HepG2 (cell line): ENCODE results near the gene MARF1. TPM values are rescaled to one million over a fixed set of nuclear protein-coding genes. Genes with fewer than 3 reads are reported as not detected.

Experiments
- CENPBD1 ChIP-seq: sonication (generic); formaldehyde crosslinking; IDR thresholded peaks from 2 replicates; pipeline ENCODE4 v1.8.0; 2022; ENCODE audit warnings: missing genetic modification reagents, low read depth, mild to moderate bottlenecking, borderline replicate concordance
- FOXP4 ChIP-seq: sonication (generic); formaldehyde crosslinking; IDR thresholded peaks from 2 replicates; pipeline ENCODE4 v1.4.0; 2020; ENCODE audit warnings: missing genetic modification reagents
- GLMP ChIP-seq: sonication (generic); formaldehyde crosslinking; IDR thresholded peaks from 2 replicates; pipeline ENCODE4 v1.9.0; 2021; ENCODE audit warnings: missing genetic modification reagents, mild to moderate bottlenecking, borderline replicate concordance
- HNRNPK ChIP-seq: fragments of 200-400 bp; formaldehyde crosslinking; IDR thresholded peaks from 2 replicates; pipeline ENCODE4 v1.6.1; 2018; ENCODE audit warnings: low read length, low read depth, moderate library complexity, mild to moderate bottlenecking; ENCODE audit not compliant: poor library complexity, severe bottlenecking
- NCOA1 ChIP-seq: sonication (generic); formaldehyde crosslinking; IDR thresholded peaks from 2 replicates; pipeline ENCODE4 v1.9.0; 2021; ENCODE audit warnings: missing genetic modification reagents
- SNAPC5 ChIP-seq: sonication (generic); formaldehyde crosslinking; IDR thresholded peaks from 2 replicates; pipeline ENCODE4 v1.8.1; 2023; ENCODE audit warnings: mild to moderate bottlenecking, missing genetic modification reagents, borderline replicate concordance
- SNRNP70 ChIP-seq: fragments of 200-400 bp; formaldehyde crosslinking; IDR thresholded peaks from 2 replicates; pipeline ENCODE4 v1.6.1; 2017; ENCODE audit warnings: mild to moderate bottlenecking, low read depth, low read length, moderate library complexity
- SYNCRIP ChIP-seq: fragments of 200-400 bp; formaldehyde crosslinking; IDR thresholded peaks from 2 replicates; pipeline ENCODE4 v1.6.1; 2018; ENCODE audit warnings: mild to moderate bottlenecking, low read depth, low read length; ENCODE audit not compliant: insufficient read depth
- ZBTB33 ChIP-seq: sonication (generic); formaldehyde crosslinking; IDR thresholded peaks from 2 replicates; pipeline ENCODE4 v1.4.0; 2020; ENCODE audit warnings: missing genetic modification reagents
- ZMYM4 ChIP-seq: sonication (generic); formaldehyde crosslinking; IDR thresholded peaks from 2 replicates; pipeline ENCODE4 v1.8.1; 2023; ENCODE audit warnings: mild to moderate bottlenecking, missing genetic modification reagents
- ZNF142 ChIP-seq: sonication (generic); formaldehyde crosslinking; IDR thresholded peaks from 2 replicates; pipeline ENCODE4 v1.4.0; 2020; ENCODE audit warnings: missing genetic modification reagents
- ZNF205 ChIP-seq: IDR thresholded peaks from 2 replicates; pipeline ENCODE4 v1.6.1; 2018; ENCODE audit warnings: missing biosample characterization, missing genetic modification reagents
- ZNF547 ChIP-seq: sonication (generic); formaldehyde crosslinking; IDR thresholded peaks from 2 replicates; pipeline ENCODE4 v1.5.1; 2020; ENCODE audit warnings: mild to moderate bottlenecking, missing genetic modification reagents
- polyA plus RNA-seq, 8 experiments: library from polyadenylated mRNA; depleted of rRNA in 3 of 8; stranded (reverse) in 7 of 8; unstranded in 1 of 8; fragments of >200 nt; fragmentation: Illumina TruSeq in 4 of 8; extraction: Trizol in 4 of 8; gene quantifications; 2 replicates each; pipeline versions ENCODE4 v1.2.1 to v1.2.3, GENCODE V29; 2011 to 2016; ENCODE audit warnings: low read depth in 4 of 8, missing spikeins in 1 of 8, mixed read lengths in 1 of 8; ENCODE audit not compliant: insufficient read depth in 1 of 8
- total RNA-seq, 5 experiments: library from RNA; depleted of rRNA; stranded (reverse); fragments of >200 nt; fragmentation: Illumina TruSeq; extraction: Trizol; gene quantifications; 2 replicates each; pipeline ENCODE4 v1.2.3, GENCODE V29; 2016; ENCODE audit warnings: low read depth in 1 of 5

MARF1 gene
- total and polyA plus RNA-seq, 2 of the 13 experiments (the other 11 are each of a cell fraction or from before 2014, with no cell fraction given), result 8.7 to 20.7 TPM

GRCh38 chr16:15608398-15609285, 34.3 kb downstream of the MARF1 start (continued):
- TF ChIP-seq SNAPC5 (CRISPR knock-in tag) (no peak), GLMP (no peak), ZNF547 (CRISPR knock-in tag) (no peak), ZNF142 (CRISPR knock-in tag) (no peak; the same call in 1 of the 2 replicates), ZMYM4 (CRISPR knock-in tag) (peak; percentile 20; the same call in 1 of the 2 replicates), ZNF205 (CRISPR knock-in tag) (no peak), ZBTB33 (peak; percentile 79), SYNCRIP (no peak), SNRNP70 (no peak), CENPBD1 (CRISPR knock-in tag) (no peak), FOXP4 (CRISPR knock-in tag) (peak; percentile 100), HNRNPK (no peak), NCOA1 (CRISPR knock-in tag) (0 out of 2 replicates have a peak, but pooled peaks have one; percentile 19)
